Caco-2 (cell line): ENCODE results near the gene TKFC. TPM values are rescaled to one million over a fixed set of nuclear protein-coding genes. Genes with fewer than 3 reads are reported as not detected.

Experiments
- BruUV-seq: library from RNA; stranded (reverse); fragments of 400-500 nt; replicated peaks from 2 replicates; lab custom pipeline; 2021; lab: Mats Ljungman, UMichigan
- CTCF ChIA-PET: fragments of 300-600 bp; sonication (Branson Sonifier 250); formaldehyde crosslinking; loops from one replicate; lab custom pipeline; 2022; ENCODE audit warnings: antibody characterized with exemption; lab: Charles Lee
- POLR2A ChIA-PET: fragments of 300-600 bp; sonication (Branson Sonifier 250); formaldehyde crosslinking; loops from one replicate; lab custom pipeline; 2022; ENCODE audit warnings: antibody characterized with exemption; lab: Charles Lee
- DNase-seq, 2 experiments: peaks; one replicate each; pipeline versions ENCODE4 v3.0.0 to v3.0.0-alpha.2; 2020 to 2022
- H3K27me3 ChIP-seq: replicated peaks from 2 replicates; pipeline ENCODE4 v1.6.0; 2011; ENCODE audit warnings: low read length; ENCODE audit not compliant: control insufficient read depth, insufficient read depth
- H3K36me3 ChIP-seq: 2 replicates; pipeline ENCODE4 v1.5.1; 2011; ENCODE audit warnings: low read length; ENCODE audit not compliant: control insufficient read depth, insufficient read depth
- H3K4me1 ChIP-seq: fragments of 250-450 bp; sonication (Bioruptor Pico); 2 replicates; pipeline ENCODE4 v1.5.1; 2020; ENCODE audit warnings: mild to moderate bottlenecking
- H3K4me3 ChIP-seq: 2 replicates; pipeline ENCODE4 v1.5.1; 2011; ENCODE audit warnings: low read depth, mild to moderate bottlenecking, control low read depth, low read length
- H3K9me3 ChIP-seq: fragments of 250-450 bp; sonication (Bioruptor Pico); 2 replicates; pipeline ENCODE4 v1.5.1; 2020; ENCODE audit warnings: mild to moderate bottlenecking, moderate library complexity
- H3K27ac Mint-ChIP-seq: one replicate; pipeline ENCODE4 v1.8.0; 2022; ENCODE audit warnings: mixed read lengths; ENCODE audit not compliant: unreplicated experiment
- H3K27me3 Mint-ChIP-seq: one replicate; pipeline ENCODE4 v1.8.0; 2022; ENCODE audit warnings: mixed read lengths; ENCODE audit not compliant: insufficient read depth, unreplicated experiment
- H3K36me3 Mint-ChIP-seq: one replicate; pipeline ENCODE4 v1.8.0; 2022; ENCODE audit warnings: mild to moderate bottlenecking, mixed read lengths; ENCODE audit not compliant: insufficient read depth, unreplicated experiment
- H3K4me1 Mint-ChIP-seq: one replicate; pipeline ENCODE4 v1.8.0; 2022; ENCODE audit warnings: low read depth, mixed read lengths; ENCODE audit not compliant: unreplicated experiment
- H3K4me3 Mint-ChIP-seq: one replicate; pipeline ENCODE4 v1.8.0; 2022; ENCODE audit warnings: mild to moderate bottlenecking, moderate library complexity, mixed read lengths; ENCODE audit not compliant: unreplicated experiment
- H3K9me3 Mint-ChIP-seq: one replicate; pipeline ENCODE4 v1.8.0; 2022; ENCODE audit warnings: mixed read lengths; ENCODE audit not compliant: unreplicated experiment
- CTCF ChIP-seq, 2 experiments: fragments of 200-600 bp in 1 of 2; IDR thresholded peaks; 1 replicate in 1 of 2; 2 replicates in 1 of 2; pipeline versions ENCODE4 v1.5.1 to v1.8.0; 2011 to 2022; ENCODE audit warnings: antibody characterized with exemption in 1 of 2, control low read depth in 1 of 2, inconsistent platforms in 1 of 2, low read depth in 1 of 2, low read length in 1 of 2, mild to moderate bottlenecking in 1 of 2, moderate library complexity in 1 of 2; ENCODE audit not compliant: insufficient read depth in 1 of 2, severe bottlenecking in 1 of 2, unreplicated experiment in 1 of 2
- intact Hi-C: fragments of 100-400 bp; cut with micrococcal nuclease; formaldehyde crosslinking; loops from one replicate; pipeline ENCODE4 v1.10.0; 2022; ENCODE audit not compliant: unreplicated experiment
- total RNA-seq: library from RNA; stranded (reverse); gene quantifications from 2 replicates; pipeline ENCODE4 v1.2.3, GENCODE V29; 2022

Gene TKFC
- total RNA-seq, 1 experiment from 2014 or later, result 99.0 TPM

DNA sequence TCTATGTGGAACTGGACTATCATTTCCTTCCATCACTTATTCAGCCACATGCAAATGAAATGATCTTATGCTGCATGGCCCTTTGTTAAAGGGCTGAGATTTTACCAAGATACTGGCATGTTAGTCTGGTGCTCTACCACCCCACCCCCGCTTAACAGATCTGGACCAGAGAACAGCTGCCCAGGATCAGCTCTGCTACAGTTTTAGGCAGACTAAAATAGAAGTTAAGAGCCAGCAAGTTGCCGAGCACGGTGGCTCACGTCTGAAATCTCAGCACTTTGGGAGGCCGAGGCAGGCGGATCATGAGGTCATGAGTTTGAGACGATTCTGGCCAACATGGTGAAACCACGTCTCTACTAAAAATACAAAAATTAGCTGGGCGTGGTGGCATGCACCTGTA is 4.7 kb upstream of the TKFC start:
- H3K27me3 Mint-ChIP-seq, result no peaks in the 10 kb centered on the region
- H3K9me3 ChIP-seq, result no peaks in the 10 kb centered on the region
- H3K36me3 Mint-ChIP-seq, result peaks cover 85% of the 10 kb centered on the region
- BruUV-seq, result no TSS peak
- peaks cover 17% of the 10 kb centered on the region for H3K4me1 Mint-ChIP-seq
- intact Hi-C loops, result no loop called here
- ChIA-PET CTCF (no interaction called here), POLR2A (no interaction called here)
- DNase-seq, result no peak
- no peak for TF ChIP-seq CTCF (IDR thresholded peaks at IDR 0.05; ENCODE audit: insufficient read depth in 1 of 2, low read depth in 1 of 2, low read length in 1 of 2, severe bottlenecking in 1 of 2, unreplicated experiment in 1 of 2)
- peaks cover 2% of the 10 kb centered on the region for H3K36me3 ChIP-seq
- H3K4me3 Mint-ChIP-seq, result no peak overlapping the region
- H3K4me3 ChIP-seq, result no peak overlapping the region
- H3K27me3 ChIP-seq, result no peaks in the 10 kb centered on the region
- H3K9me3 Mint-ChIP-seq, result no peaks in the 10 kb centered on the region
- no peak overlapping the region for H3K27ac Mint-ChIP-seq
- H3K4me1 ChIP-seq, result no peaks in the 10 kb centered on the region

DNA sequence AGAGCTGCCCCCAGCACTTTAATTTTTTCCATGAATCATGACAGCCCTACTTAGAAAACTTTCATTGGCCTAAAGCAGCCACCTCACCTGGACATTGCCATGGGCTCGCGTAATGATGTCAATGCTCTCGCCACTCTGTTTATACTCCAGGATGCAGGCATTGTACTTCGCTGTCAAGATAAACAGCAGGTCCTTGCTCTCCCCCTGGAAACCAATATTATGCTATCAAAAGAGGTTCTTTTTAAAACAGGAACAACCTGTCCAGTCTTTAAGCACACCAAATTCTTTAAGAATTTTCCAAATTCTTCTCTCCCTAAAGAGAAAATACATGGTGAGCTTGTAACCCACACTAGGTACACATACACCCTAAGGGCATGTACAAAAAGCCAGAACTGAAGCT is 3.2 kb upstream of the TKFC start:
- Histone ChIP-seq H3K36me3 (no peaks in the 10 kb centered on the region; the same call in none of the 2 replicates), H3K9me3 (no peaks in the 10 kb centered on the region), H3K4me1 (peaks cover 6% of the 10 kb centered on the region; the same call in 1 of the 2 replicates), H3K4me3 (no peak overlapping the region), H3K27me3 (no peaks in the 10 kb centered on the region)
- Mint-ChIP-seq H3K9me3 (no peaks in the 10 kb centered on the region), H3K4me3 (no peak overlapping the region), H3K27me3 (no peaks in the 10 kb centered on the region), H3K27ac (no peak overlapping the region), H3K4me1 (peaks cover 17% of the 10 kb centered on the region), H3K36me3 (peaks cover 74% of the 10 kb centered on the region)
- intact Hi-C loops, result no loop called here
- BruUV-seq, result no TSS peak
- ChIA-PET POLR2A (interaction anchor here (0.6 kb wide), 1 partner anchor 257 kb away, joined by 8 read pairs; no protein-coding TSS in a partner anchor), CTCF (no interaction called here)
- DNase-seq, result no peak
- no peak for TF ChIP-seq CTCF (IDR thresholded peaks at IDR 0.05; ENCODE audit: insufficient read depth in 1 of 2, low read depth in 1 of 2, low read length in 1 of 2, severe bottlenecking in 1 of 2, unreplicated experiment in 1 of 2)

DNA sequence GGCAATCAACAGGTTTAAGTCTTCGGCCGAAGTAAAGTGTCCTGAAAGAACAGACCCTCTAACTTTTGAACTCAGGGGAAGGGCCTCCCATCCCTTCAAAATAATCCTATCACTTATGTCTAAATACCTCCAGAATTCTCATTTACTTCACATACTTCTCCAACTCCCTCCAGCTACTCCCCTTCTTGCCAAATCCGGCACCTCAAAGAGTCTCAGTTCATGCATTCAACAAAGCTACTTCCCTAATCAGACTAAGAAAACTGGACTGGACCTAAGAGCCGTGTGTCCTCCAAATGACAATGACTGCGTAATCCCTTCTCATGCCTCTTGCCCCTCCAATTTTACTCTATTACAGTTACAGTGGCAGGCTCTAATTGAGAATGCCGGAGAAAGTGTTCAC is 1.4 kb upstream of the TKFC start:
- TF ChIP-seq CTCF (IDR thresholded peaks at IDR 0.05; ENCODE audit: insufficient read depth in 1 of 2, low read depth in 1 of 2, low read length in 1 of 2, severe bottlenecking in 1 of 2, unreplicated experiment in 1 of 2), result no peak
- BruUV-seq, result no TSS peak

More for the DNA sequence above, 1.4 kb upstream of the TKFC start:
- H3K27ac Mint-ChIP-seq, result peak overlapping the region; percentile 98
- peak overlapping the region; percentile 61 for H3K4me3 ChIP-seq
- peaks cover 56% of the 10 kb centered on the region for H3K36me3 Mint-ChIP-seq
- POLR2A ChIA-PET, result no interaction called here
- H3K9me3 ChIP-seq, result no peaks in the 10 kb centered on the region
- CTCF ChIA-PET, result no interaction called here
- no peaks in the 10 kb centered on the region for H3K9me3 Mint-ChIP-seq
- intact Hi-C loops, result loop anchor here (2.0 kb wide), 1 partner anchor 33 kb away; no protein-coding TSS in a partner anchor
- H3K4me1 ChIP-seq, result peaks cover 13% of the 10 kb centered on the region
- H3K27me3 Mint-ChIP-seq, result no peaks in the 10 kb centered on the region
- H3K36me3 ChIP-seq, result no peaks in the 10 kb centered on the region
- DNase-seq, result no peak
- H3K27me3 ChIP-seq, result no peaks in the 10 kb centered on the region
- peak overlapping the region; percentile 100 for H3K4me3 Mint-ChIP-seq
- peaks cover 17% of the 10 kb centered on the region for H3K4me1 Mint-ChIP-seq
